Naive thymus-derived CD4-positive, alpha-beta T cell (primary cell): Measurements from ENCODE around the gene DNMT3A. TPM values are rescaled to one million over a fixed set of nuclear protein-coding genes. Genes with fewer than 3 reads are reported as not detected.

ENCODE experiments used
- ATAC-seq: fragments of 150-1000 bp; cut with Tn5 transposase; 2 replicates; pipeline ENCODE4 v1.10.0; 2021; ENCODE audit warnings: mild to moderate bottlenecking, moderate library complexity
- CTCF ChIA-PET: fragments of 350-600 bp; sonication (Branson Sonifier 250); formaldehyde crosslinking; loops from one replicate; lab custom pipeline; 2021; ENCODE audit warnings: antibody characterized with exemption; lab: Charles Lee
- POLR2A ChIA-PET: fragments of 350-600 bp; sonication (Branson Sonifier 250); formaldehyde crosslinking; loops from one replicate; lab custom pipeline; 2021; ENCODE audit warnings: antibody characterized with exemption, inconsistent platforms; lab: Charles Lee
- DNase-seq, 9 donors: peaks; one replicate each; pipeline versions ENCODE4 v3.0.0 to v3.0.0-alpha.2; 2020 to 2022; ENCODE audit warnings: mixed read lengths in 1 of 9
- H3K27ac ChIP-seq: one replicate; pipeline ENCODE4 v1.7.0; 2013; ENCODE audit warnings: mild to moderate bottlenecking, low read depth, low read length, moderate library complexity
- H3K27me3 ChIP-seq, 2 donors: one replicate each; pipeline ENCODE4 v1.7.0; 2013; ENCODE audit warnings: low read length in 2 of 2, mild to moderate bottlenecking in 2 of 2, moderate library complexity in 2 of 2; ENCODE audit not compliant: control insufficient read depth in 2 of 2, insufficient read depth in 2 of 2
- H3K36me3 ChIP-seq, 3 experiments: 1 replicate in 2 of 3; 2 replicates in 1 of 3; pipeline ENCODE4 v1.7.0; 2013; ENCODE audit warnings: low read length in 3 of 3, mild to moderate bottlenecking in 3 of 3, moderate library complexity in 1 of 3; ENCODE audit not compliant: insufficient read depth in 3 of 3, control insufficient read depth in 2 of 3
- H3K4me1 ChIP-seq, 2 donors: one replicate each; pipeline ENCODE4 v1.7.0; 2013; ENCODE audit warnings: low read length in 2 of 2, mild to moderate bottlenecking in 2 of 2, moderate library complexity in 1 of 2; ENCODE audit not compliant: control insufficient read depth in 2 of 2, insufficient read depth in 2 of 2
- H3K4me3 ChIP-seq: 2 replicates; pipeline ENCODE4 v1.7.0; 2013; ENCODE audit warnings: mild to moderate bottlenecking, low read length
- H3K9me3 ChIP-seq, 3 experiments: 1 replicate in 2 of 3; 2 replicates in 1 of 3; pipeline ENCODE4 v1.7.0; 2013; ENCODE audit warnings: low read length in 3 of 3; ENCODE audit not compliant: control insufficient read depth in 2 of 3
- H3K27ac Mint-ChIP-seq, 9 donors: one replicate each; pipeline ENCODE4 v1.8.0; 2020 to 2022; ENCODE audit warnings: mixed read lengths in 9 of 9, mild to moderate bottlenecking in 8 of 9, moderate library complexity in 5 of 9, inconsistent platforms in 2 of 9
- H3K27me3 Mint-ChIP-seq, 5 donors: one replicate each; pipeline ENCODE4 v1.8.0; 2021 to 2022; ENCODE audit warnings: mixed read lengths in 5 of 5, mild to moderate bottlenecking in 1 of 5
- H3K36me3 Mint-ChIP-seq, 5 donors: one replicate each; pipeline ENCODE4 v1.8.0; 2020 to 2022; ENCODE audit warnings: mixed read lengths in 5 of 5, mild to moderate bottlenecking in 3 of 5, inconsistent platforms in 1 of 5
- H3K4me1 Mint-ChIP-seq, 7 donors: one replicate each; pipeline ENCODE4 v1.8.0; 2020 to 2022; ENCODE audit warnings: mixed read lengths in 7 of 7, mild to moderate bottlenecking in 3 of 7, inconsistent platforms in 1 of 7
- H3K4me3 Mint-ChIP-seq, 10 donors: one replicate each; pipeline ENCODE4 v1.8.0; 2020 to 2022; ENCODE audit warnings: mild to moderate bottlenecking in 10 of 10, mixed read lengths in 10 of 10, moderate library complexity in 6 of 10, inconsistent platforms in 2 of 10
- H3K9me3 Mint-ChIP-seq, 11 donors: one replicate each; pipeline ENCODE4 v1.8.0; 2020 to 2022; ENCODE audit warnings: mixed read lengths in 11 of 11, mild to moderate bottlenecking in 4 of 11, inconsistent platforms in 1 of 11, moderate library complexity in 1 of 11
- intact Hi-C, 2 donors: fragments of 100-400 bp; cut with micrococcal nuclease; formaldehyde crosslinking; loops; one replicate each; pipeline ENCODE4 v1.15.1; 2023
- polyA plus RNA-seq, 2 donors: library from polyadenylated mRNA; unstranded; fragments of 300-500 nt; fragmentation: Illumina TruSeq; gene quantifications; one replicate each; pipeline ENCODE4 v1.2.3, GENCODE V29; 2021
- total RNA-seq, 6 experiments: library from RNA in 5 of 6; stranded (reverse) in 5 of 6; gene quantifications; 1 replicate in 5 of 6; 2 replicates in 1 of 6; pipeline ENCODE4 v1.2.3 and lab custom pipeline; 2021 to 2026

DNMT3A gene
- total and polyA plus RNA-seq, 7 experiments from 2014 or later = 19.4 to 117 (median 80.7) TPM

DNA sequence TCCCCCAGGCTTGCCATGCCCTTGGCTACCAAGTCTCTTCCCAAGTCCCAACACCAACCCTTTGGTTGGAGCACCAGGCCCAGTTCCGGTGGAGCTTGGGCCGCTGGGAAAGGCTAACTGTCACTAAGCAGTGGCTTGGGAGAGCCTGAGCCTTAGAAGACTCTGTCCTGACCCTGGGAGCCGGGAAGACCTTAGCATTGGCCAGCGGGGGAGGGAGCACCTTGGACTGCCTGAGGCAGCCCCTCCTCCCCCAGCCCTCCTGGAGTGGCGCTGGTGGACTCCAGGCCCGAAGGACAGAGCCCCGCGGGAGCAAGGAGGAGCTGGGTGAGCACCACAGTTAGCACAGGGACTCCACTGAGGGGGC is 110.8 kb downstream of the DNMT3A start:
- no peak overlapping the region for H3K4me3 Mint-ChIP-seq
- peaks cover 8 to 29% (median 21%) of the 10 kb centered on the region in 5 donors for H3K36me3 Mint-ChIP-seq
- no peaks in the 10 kb centered on the region for H3K9me3 ChIP-seq
- no peak overlapping the region for H3K27ac ChIP-seq
- ChIA-PET POLR2A (interaction anchor here (0.6 to 0.9 kb wide), 2 partner anchors 13 to 15 kb away, joined by 3 to 5 read pairs; no protein-coding TSS in a partner anchor), CTCF (interaction anchor here (0.8 to 2.2 kb wide), 2 partner anchors 65 to 82 kb away, joined by 3 to 5 read pairs; no protein-coding TSS in a partner anchor)
- peaks cover 0 to 40% (median 0%) of the 10 kb centered on the region in 3 experiments for H3K36me3 ChIP-seq
- H3K4me1 ChIP-seq = no peaks in the 10 kb centered on the region
- intact Hi-C loops = no loop called here
- DNase-seq = no peak
- ATAC-seq = no peak
- H3K27me3 ChIP-seq = no peaks in the 10 kb centered on the region
- no peaks in the 10 kb centered on the region for H3K27me3 Mint-ChIP-seq
- H3K27ac Mint-ChIP-seq = no peak overlapping the region
- H3K4me1 Mint-ChIP-seq = peaks cover 0 to 38% (median 13%) of the 10 kb centered on the region in 7 donors
- H3K4me3 ChIP-seq = no peak overlapping the region
- no peaks in the 10 kb centered on the region for H3K9me3 Mint-ChIP-seq

DNA sequence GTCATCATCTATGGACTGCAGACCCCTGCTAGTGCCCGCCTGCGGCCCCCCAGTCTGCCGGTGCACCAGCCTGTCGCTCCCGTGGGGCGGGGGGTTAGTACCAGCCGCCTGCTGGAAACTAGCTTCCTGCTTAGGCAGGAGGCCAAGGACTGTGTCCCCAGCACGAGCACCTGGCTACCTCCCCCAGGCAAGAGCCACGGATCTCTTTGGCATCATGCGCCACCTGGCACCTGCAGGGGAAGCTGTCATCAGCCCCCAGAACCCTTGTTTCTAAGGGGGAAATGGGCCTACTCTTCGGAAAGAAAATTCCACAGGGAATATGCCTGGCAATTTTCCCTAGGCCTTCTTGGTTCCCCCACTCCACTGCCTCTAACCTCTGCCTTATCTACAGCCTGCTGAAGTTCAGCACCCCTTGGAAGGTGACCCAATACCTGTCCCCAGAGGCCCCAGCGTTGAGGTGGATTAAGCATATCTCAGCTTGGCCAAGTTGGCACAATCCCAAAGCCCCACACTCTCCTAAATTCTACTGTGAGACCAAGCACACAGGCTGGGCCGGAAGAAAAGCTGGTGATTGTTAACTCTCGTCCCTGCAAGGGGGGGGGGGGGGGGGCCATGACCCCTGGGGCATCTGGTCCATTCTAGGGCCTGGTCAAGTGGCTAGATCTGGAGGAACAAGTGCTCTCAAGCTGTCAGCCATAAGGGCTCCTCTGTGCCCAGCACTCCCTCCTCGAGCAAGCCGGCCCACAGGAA is 111.4 kb downstream of the DNMT3A start:
- Mint-ChIP-seq H3K27me3 (no peaks in the 10 kb centered on the region), H3K27ac (peak overlapping the region in 4 of 9 donors; percentile 8 to 65 (median 38)), H3K9me3 (no peaks in the 10 kb centered on the region), H3K4me1 (peaks cover 0 to 38% (median 13%) of the 10 kb centered on the region in 7 donors), H3K4me3 (no peak overlapping the region), H3K36me3 (peaks cover 4 to 23% (median 17%) of the 10 kb centered on the region in 5 donors)
- Histone ChIP-seq H3K27me3 (no peaks in the 10 kb centered on the region), H3K9me3 (no peaks in the 10 kb centered on the region), H3K36me3 (peaks cover 0 to 35% (median 0%) of the 10 kb centered on the region in 3 experiments), H3K4me1 (no peaks in the 10 kb centered on the region), H3K4me3 (no peak overlapping the region), H3K27ac (no peak overlapping the region)
- CTCF ChIA-PET = interaction anchor here (0.8 to 2.2 kb wide), 2 partner anchors 64 to 83 kb away, joined by 3 to 5 read pairs; no protein-coding TSS in a partner anchor
- intact Hi-C loops = no loop called here
- no peak for DNase-seq
- POLR2A ChIA-PET = interaction anchor here (0.6 to 2.4 kb wide), 3 partner anchors 12 to 43 kb away, joined by 3 to 14 read pairs (median 5); no protein-coding TSS in a partner anchor
- no peak for ATAC-seq

DNA sequence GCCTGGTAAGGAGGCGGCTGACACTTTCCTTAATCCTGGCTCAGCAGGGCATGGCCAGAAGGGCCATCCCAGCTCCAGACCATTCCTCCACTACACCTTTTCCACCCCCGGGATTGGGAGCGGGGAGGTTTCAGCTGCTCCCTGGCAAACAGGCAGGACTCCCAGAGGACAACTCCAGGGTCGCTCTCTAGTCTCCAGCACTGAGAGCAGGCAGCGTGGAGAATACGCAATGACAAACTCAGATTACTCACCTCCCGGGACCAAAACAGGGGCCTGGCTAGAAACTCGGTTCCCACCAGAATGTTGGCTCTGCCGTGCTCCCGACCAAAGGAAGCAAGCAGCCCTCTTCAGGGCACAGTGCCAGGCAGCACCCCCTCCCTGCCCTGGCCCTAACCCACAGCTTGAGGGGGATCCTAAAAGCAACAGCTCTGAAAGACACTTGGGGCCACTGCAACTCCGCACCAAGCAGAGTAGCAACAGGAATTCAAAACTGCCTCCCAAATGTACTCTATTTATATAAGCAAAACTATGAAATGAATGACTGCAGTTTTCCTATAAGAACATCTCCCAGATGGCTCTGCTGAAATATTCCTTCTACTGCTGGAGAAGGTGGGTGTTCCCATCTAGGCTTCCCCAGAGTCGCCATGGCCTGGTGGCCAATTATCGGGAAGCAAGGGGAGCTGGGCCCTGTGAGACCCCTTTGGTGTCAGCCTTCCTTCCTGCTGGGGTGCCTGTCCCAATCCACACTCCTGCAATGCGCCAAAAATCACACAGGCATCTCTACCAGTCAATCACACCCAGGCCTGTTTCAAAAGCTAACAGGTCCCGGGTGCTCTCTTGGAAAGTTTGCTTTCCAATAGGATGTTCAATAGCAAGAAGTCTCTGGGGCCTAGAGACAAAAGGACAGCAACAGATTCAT is 112.2 kb downstream of the DNMT3A start:
- Mint-ChIP-seq H3K27me3 (no peaks in the 10 kb centered on the region), H3K9me3 (peaks cover 0 to 2% (median 0%) of the 10 kb centered on the region in 11 donors), H3K4me3 (no peak overlapping the region), H3K27ac (peak overlapping the region in 7 of 9 donors; percentile 8 to 56 (median 30)), H3K36me3 (peaks cover 4 to 19% (median 13%) of the 10 kb centered on the region in 5 donors), H3K4me1 (peaks cover 0 to 38% (median 13%) of the 10 kb centered on the region in 7 donors)
- ChIA-PET CTCF (interaction anchor here (0.8 to 1.6 kb wide), 3 partner anchors 35 to 63 kb away, joined by 3 to 4 read pairs (median 4); no protein-coding TSS in a partner anchor), POLR2A (interaction anchor here (1.3 to 2.4 kb wide), 2 partner anchors 44 to 47 kb away, joined by 4 to 14 read pairs; no protein-coding TSS in a partner anchor)
- H3K4me3 ChIP-seq = no peak overlapping the region
- no peak overlapping the region for H3K27ac ChIP-seq
- DNase-seq (no peak), ATAC-seq (no peak)
- intact Hi-C loops = no loop called here
- H3K4me1 ChIP-seq = no peaks in the 10 kb centered on the region
- no peaks in the 10 kb centered on the region for H3K9me3 ChIP-seq
- H3K27me3 ChIP-seq = no peaks in the 10 kb centered on the region
- peaks cover 0 to 28% (median 0%) of the 10 kb centered on the region in 3 experiments for H3K36me3 ChIP-seq

DNA sequence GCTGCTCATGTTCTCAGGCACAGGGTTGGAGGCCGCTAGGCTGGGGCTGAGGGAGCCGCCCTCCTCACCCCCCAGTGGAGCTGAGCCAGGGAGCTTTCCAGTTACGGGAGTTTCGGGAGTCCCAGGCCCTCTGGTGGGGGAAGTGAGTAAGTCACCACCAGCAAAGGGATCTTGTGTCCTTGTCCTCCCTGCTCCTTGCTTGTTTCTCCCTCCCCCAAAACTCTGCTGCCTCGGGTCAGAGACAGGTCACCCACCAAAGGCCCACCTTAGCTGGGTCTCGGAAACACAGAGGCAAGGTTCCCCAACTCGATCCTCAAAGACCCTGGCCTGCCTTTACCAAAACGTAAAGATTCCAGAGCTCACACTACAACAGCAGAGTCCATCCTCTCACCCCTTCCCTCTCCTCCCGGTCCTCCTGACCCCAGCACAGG is 112.9 kb downstream of the DNMT3A start:
- H3K4me3 Mint-ChIP-seq = no peak overlapping the region
- ATAC-seq = peak; percentile 77
- intact Hi-C loops = loop anchor here in 1 of 2 donors (1.0 kb wide), 1 partner anchor 44 kb away; no protein-coding TSS in a partner anchor

DNA sequence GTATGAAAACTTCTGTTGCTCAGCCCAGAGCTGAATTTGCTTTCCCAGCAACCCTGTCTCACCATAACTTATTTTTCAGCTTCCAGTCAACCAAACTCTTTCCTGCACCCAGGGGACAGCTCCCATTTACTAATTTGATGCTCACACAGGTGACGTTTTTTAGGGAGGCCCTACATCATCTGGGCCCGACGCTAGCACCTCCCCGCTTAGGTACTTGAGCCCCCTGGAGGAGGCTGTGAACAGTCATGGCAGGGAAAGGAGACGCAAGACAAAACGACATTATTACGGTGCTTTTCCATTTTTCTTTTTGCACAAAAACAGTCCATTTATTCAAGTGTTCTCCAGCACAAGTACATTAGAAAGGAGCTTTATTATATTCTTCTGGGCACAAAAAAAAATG is 114.1 kb downstream of the DNMT3A start:
- peak overlapping the region in 3 of 9 donors; percentile 19 to 43 (median 40) for H3K27ac Mint-ChIP-seq
- CTCF ChIA-PET = interaction anchor here (0.6 to 1.3 kb wide), 4 partner anchors 9 to 58 kb away, joined by 3 to 4 read pairs (median 3); no protein-coding TSS in a partner anchor
- POLR2A ChIA-PET = interaction anchor here (0.8 to 1.3 kb wide), 4 partner anchors 11 to 89 kb away, joined by 3 to 4 read pairs (median 3); no protein-coding TSS in a partner anchor
- H3K9me3 Mint-ChIP-seq = peaks cover 0 to 5% (median 0%) of the 10 kb centered on the region in 11 donors
- peaks cover 0 to 12% (median 0%) of the 10 kb centered on the region in 3 experiments for H3K36me3 ChIP-seq
- intact Hi-C loops = no loop called here
- H3K9me3 ChIP-seq = no peaks in the 10 kb centered on the region
- H3K27me3 ChIP-seq = no peaks in the 10 kb centered on the region
- H3K27ac ChIP-seq = no peak overlapping the region
- H3K4me1 ChIP-seq = no peaks in the 10 kb centered on the region
- H3K27me3 Mint-ChIP-seq = no peaks in the 10 kb centered on the region
- no peak overlapping the region for H3K4me3 ChIP-seq
- no peak for ATAC-seq
- DNase-seq = no peak
- peaks cover 0 to 4% (median 0%) of the 10 kb centered on the region in 5 donors for H3K36me3 Mint-ChIP-seq
- H3K4me3 Mint-ChIP-seq = no peak overlapping the region
- H3K4me1 Mint-ChIP-seq = peaks cover 0 to 26% (median 13%) of the 10 kb centered on the region in 7 donors

More for the DNA sequence above, 112.9 kb downstream of the DNMT3A start:
- Mint-ChIP-seq H3K27me3 (no peaks in the 10 kb centered on the region), H3K36me3 (peaks cover under 1 to 12% (median 8%) of the 10 kb centered on the region in 5 donors), H3K9me3 (peaks cover 0 to 2% (median 0%) of the 10 kb centered on the region in 11 donors), H3K4me1 (peaks cover 0 to 34% (median 13%) of the 10 kb centered on the region in 7 donors), H3K27ac (peak overlapping the region in 2 of 9 donors; percentile 19 to 54)
- no peak overlapping the region for H3K4me3 ChIP-seq
- no peaks in the 10 kb centered on the region for H3K27me3 ChIP-seq
- ChIA-PET POLR2A (interaction anchor here (0.8 to 2.4 kb wide), 5 partner anchors 31 to 66 kb away, joined by 3 to 14 read pairs (median 4); no protein-coding TSS in a partner anchor), CTCF (interaction anchor here (0.7 to 1.6 kb wide), 5 partner anchors 33 to 62 kb away, joined by 3 to 4 read pairs (median 3); no protein-coding TSS in a partner anchor)
- peak in 1 of 9 donors; percentile 31 for DNase-seq
- no peaks in the 10 kb centered on the region for H3K9me3 ChIP-seq
- peaks cover 0 to 21% (median 0%) of the 10 kb centered on the region in 3 experiments for H3K36me3 ChIP-seq
- no peak overlapping the region for H3K27ac ChIP-seq
- no peaks in the 10 kb centered on the region for H3K4me1 ChIP-seq
